Right lobe of liver (tissue), 6 donors: Measurements from ENCODE around the gene ZNF837. TPM values are rescaled to one million over a fixed set of nuclear protein-coding genes. Genes with fewer than 3 reads are reported as not detected.
A peak's percentile ranks its signal among the peaks of the same experiment; 100 is the strongest.

Experiments used
- ATAC-seq, 4 donors: fragments of 200-7000 bp; cut with Tn5 transposase; one replicate each; pipeline ENCODE4 v1.9.1; 2020; ENCODE audit warnings: mild to moderate bottlenecking in 4 of 4, moderate library complexity in 4 of 4
- DNase-seq, 3 donors: peaks; one replicate each; pipeline ENCODE4 v3.0.0-alpha.2; 2020
- H3K27ac ChIP-seq, 3 donors: fragments of 200-600 bp; one replicate each; pipeline ENCODE4 v1.8.0; 2022
- H3K27me3 ChIP-seq, 2 donors: fragments of 200-600 bp; one replicate each; pipeline ENCODE4 v1.8.0; 2022
- H3K36me3 ChIP-seq, 4 donors: fragments of 200-600 bp; sonication (generic) in 1 of 4; one replicate each; pipeline versions ENCODE4 v1.5.1 to v1.8.0; 2017 to 2022; ENCODE audit warnings: control low read depth in 1 of 4
- H3K4me1 ChIP-seq, 4 donors: fragments of 200-600 bp; sonication (generic) in 1 of 4; one replicate each; pipeline versions ENCODE4 v1.5.1 to v1.8.0; 2017 to 2022; ENCODE audit warnings: control low read depth in 1 of 4
- H3K4me3 ChIP-seq, 3 donors: fragments of 200-600 bp; one replicate each; pipeline ENCODE4 v1.8.0; 2022
- H3K9me3 ChIP-seq, 4 donors: fragments of 200-600 bp; sonication (generic) in 1 of 4; one replicate each; pipeline versions ENCODE4 v1.5.1 to v1.8.0; 2017 to 2022; ENCODE audit warnings: control low read depth in 1 of 4
- CTCF ChIP-seq, 4 donors: fragments of 200-600 bp in 3 of 4; fragments of 450-650 bp in 1 of 4; IDR thresholded peaks; one replicate each; pipeline versions ENCODE4 v1.5.1 to v1.8.0; 2016 to 2022; ENCODE audit warnings: antibody characterized with exemption in 4 of 4, mild to moderate bottlenecking in 2 of 4
- POLR2A ChIP-seq: fragments of 450-650 bp; IDR thresholded peaks from one replicate; pipeline ENCODE4 v1.6.1; 2017; ENCODE audit warnings: antibody characterized with exemption, mild to moderate bottlenecking
- WGBS: methylation state at CpG from one replicate; pipeline ENCODE4 v1.1.6; 2018; ENCODE audit warnings: low coverage, low lambda C conversion rate; ENCODE audit not compliant: insufficient coverage; ENCODE audit errors: missing lambda C conversion rate; 5-methylcytosine and 5-hydroxymethylcytosine counted together
- intact Hi-C, 2 donors: fragments of 100-400 bp; cut with DNase I; formaldehyde crosslinking; loops; one replicate each; pipeline versions ENCODE4 v1.11.2 to v1.14.1; 2022
- total RNA-seq, 6 experiments: library from RNA; depleted of rRNA in 2 of 6; stranded (reverse); fragments of >200 nt in 2 of 6; fragmentation: NEBNext Ultra II Directional in 3 of 6; extraction: Animal tissue kit (Norgen Biotek cat#: 25700) in 3 of 6; gene quantifications; one replicate each; pipeline versions ENCODE4 v1.1.0 to v1.2.4, GENCODE V29; 2016 to 2023
- donor health status: DM: no; HTN: yes; CAD: no.
- donor health status: DM: no; HTN: no; CAD: no.
- donor health status: DM: no; HTN: no; CAD: no.
- donor health status: DM: no; HTN: yes; CAD: no.
- donor health status: DM: no; HTN: yes; CAD: no.

ZNF837 gene
- total RNA-seq, 6 experiments from 2014 or later: 1.7 to 3.9 (median 2.4) TPM

DNA sequence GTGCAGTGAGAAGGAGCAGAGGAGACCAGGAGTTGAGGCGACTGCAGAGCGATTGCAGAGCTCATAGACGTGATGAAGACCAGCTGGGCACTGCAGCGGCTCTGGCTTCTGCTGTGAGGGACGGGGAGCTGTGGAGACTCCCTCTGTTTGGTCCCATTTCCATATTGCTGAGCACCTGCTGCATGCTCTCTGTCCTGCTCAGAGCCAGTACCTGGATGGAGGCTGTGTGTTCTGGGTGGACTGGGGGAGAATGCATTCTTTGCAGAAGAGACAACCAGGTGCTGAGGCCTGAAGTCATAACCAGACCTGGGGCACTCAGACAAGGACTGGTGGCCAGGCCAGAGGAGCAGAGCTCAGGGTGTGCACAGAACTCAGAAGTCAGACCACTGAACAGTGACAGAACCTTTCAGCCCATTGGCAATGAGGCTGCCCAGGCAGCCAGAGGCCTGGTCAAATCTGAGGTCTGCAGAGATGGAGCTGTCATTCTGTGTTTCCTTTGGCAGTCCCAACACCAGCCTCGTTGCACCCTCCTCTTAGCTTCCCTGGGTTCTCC, 26.3 kb downstream of the ZNF837 start:
- ATAC-seq (no peak), DNase-seq (peak in 1 of 3 donors; percentile 12)
- Histone ChIP-seq H3K27me3 (no peaks in the 10 kb centered on the region), H3K4me3 (no peak overlapping the region), H3K36me3 (peaks cover 0 to 9% (median 0%) of the 10 kb centered on the region in 4 donors), H3K27ac (no peak overlapping the region), H3K4me1 (peaks cover 2 to 42% (median 16%) of the 10 kb centered on the region in 4 donors), H3K9me3 (no peaks in the 10 kb centered on the region)
- intact Hi-C loops: no loop called here
- WGBS: 33% methylated on average over 1 of the region's 6 CpGs
- TF ChIP-seq CTCF (IDR thresholded peaks at IDR 0.05) (no peak), POLR2A (no peak)

DNA sequence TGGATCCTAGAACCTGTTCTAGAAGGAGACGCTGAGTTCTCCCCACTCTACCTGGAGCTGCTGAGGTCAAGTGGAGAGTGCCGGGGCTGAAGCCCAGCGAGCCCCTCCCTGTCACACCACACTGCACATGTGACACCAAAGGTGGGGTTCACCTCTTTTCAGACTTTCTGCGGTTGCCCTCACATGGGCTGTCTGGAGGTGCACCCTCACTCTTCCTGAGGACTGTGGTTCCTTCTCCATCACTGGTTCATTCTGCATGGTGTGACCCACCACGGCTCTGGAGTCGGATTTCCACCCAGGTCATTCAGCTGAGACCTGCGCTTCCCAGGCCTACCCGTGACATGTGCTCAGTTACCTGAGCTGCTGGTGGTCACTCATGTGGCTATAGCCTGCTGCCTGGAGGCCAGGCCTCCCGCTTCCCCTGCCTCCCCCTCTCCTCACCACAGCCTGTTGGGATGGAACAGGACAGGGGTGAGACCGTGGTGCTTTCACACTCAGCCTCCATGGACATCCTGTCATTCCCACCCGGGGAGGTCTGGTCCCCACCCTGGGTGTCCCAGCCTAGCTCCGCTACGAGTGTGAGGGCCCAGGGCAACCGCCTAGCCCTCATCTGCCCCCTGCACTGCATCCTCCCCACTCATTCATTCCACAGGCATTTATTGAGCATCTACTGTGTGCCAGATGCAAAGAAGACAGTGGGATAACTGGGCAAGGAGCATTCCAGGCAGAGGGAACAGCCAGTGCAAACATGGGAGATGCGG, 26.9 kb downstream of the ZNF837 start:
- Histone ChIP-seq H3K4me1 (peaks cover 2 to 48% (median 18%) of the 10 kb centered on the region in 4 donors), H3K27me3 (no peaks in the 10 kb centered on the region)
- 56% methylated on average over 8 of the region's 15 CpGs for WGBS

GRCh38 chr19:58352760-58353671, 27.8 kb downstream of the ZNF837 start, which contains the start of gene A1BG:
TSS of gene A1BG (minus strand) at chr19:58353492. CDS start at chr19:58353437, 55 bp downstream.
- intact Hi-C loops: no loop called here
- Histone ChIP-seq H3K27me3 (no peaks in the 10 kb centered on the region), H3K4me1 (peaks cover 2 to 57% (median 23%) of the 10 kb centered on the region in 4 donors), H3K36me3 (peaks cover 0 to 9% (median 0%) of the 10 kb centered on the region in 4 donors), H3K4me3 (peak within 1 kb of the TSS; percentile 69 to 83 (median 69)), H3K27ac (peak within 1 kb of the TSS; percentile 41 to 72 (median 44)), H3K9me3 (no peaks in the 10 kb centered on the region)
- TF ChIP-seq CTCF (IDR thresholded peaks at IDR 0.05) (no peak), POLR2A (peak; percentile 45)
- DNase-seq (peak; percentile 85 to 90 (median 88)), ATAC-seq (peak; percentile 61 to 82 (median 72))
- WGBS: 62% methylated on average over 6 of the region's 26 CpGs

More for the DNA sequence above, 26.9 kb downstream of the ZNF837 start:
- TF ChIP-seq CTCF (IDR thresholded peaks at IDR 0.05) (no peak), POLR2A (no peak)
- peaks cover 0 to 9% (median 0%) of the 10 kb centered on the region in 4 donors for H3K36me3 ChIP-seq
- H3K9me3 ChIP-seq: no peaks in the 10 kb centered on the region
- peak in 1 of 3 donors; percentile 24 for DNase-seq
- H3K4me3 ChIP-seq: peak overlapping the region in 2 of 3 donors; percentile 69 to 83
- ATAC-seq: peak; percentile 3 to 20 (median 8)
- H3K27ac ChIP-seq: peak overlapping the region in 2 of 3 donors; percentile 44 to 72
- intact Hi-C loops: no loop called here
